K562 (cell line): ENCODE results near the gene KIF26A.

Experiments
- CCAR2 ChIP-seq: fragments of 200-400 bp; formaldehyde crosslinking; IDR thresholded peaks from 2 replicates; pipeline ENCODE4 v1.6.1; 2017; ENCODE audit warnings: mild to moderate bottlenecking, low read depth, low read length
- CEBPB ChIP-seq: fragments of 450-650 bp; IDR thresholded peaks from 2 replicates; pipeline ENCODE4 v1.6.1; 2016; ENCODE audit warnings: missing genetic modification characterization, missing compliant biosample characterization
- EZH2 ChIP-seq: IDR thresholded peaks from 2 replicates; pipeline ENCODE4 v1.6.1; 2012; ENCODE audit warnings: low read depth, mild to moderate bottlenecking, inconsistent platforms, low read length, borderline replicate concordance
- POLR2AphosphoS5 ChIP-seq: IDR thresholded peaks from 2 replicates; pipeline ENCODE4 v1.6.1; 2011; ENCODE audit warnings: mild to moderate bottlenecking, low read depth, low read length, moderate library complexity; ENCODE audit not compliant: control insufficient read depth, insufficient read depth
- TRIM28 ChIP-seq: fragments of 450-650 bp; IDR thresholded peaks from 2 replicates; pipeline ENCODE4 v1.6.1; 2017
- TF ChIP-seq, protein P1 (sequence below): IDR thresholded peaks from 3 replicates; pipeline ENCODE4 v1.6.1; 2011; ENCODE audit warnings: borderline replicate concordance, mild to moderate bottlenecking; ENCODE audit not compliant: insufficient read length, insufficient read depth
- TF ChIP-seq, protein P2 (sequence below), 2 experiments: fragments of 450-650 bp; formaldehyde crosslinking in 1 of 2; IDR thresholded peaks; 2 replicates each; pipeline versions ENCODE4 v1.4.0 to v1.6.1; 2014 to 2020; ENCODE audit warnings: mild to moderate bottlenecking in 2 of 2, borderline replicate concordance in 1 of 2, low read depth in 1 of 2
- TF ChIP-seq, protein P3 (sequence below): sonication (generic); formaldehyde crosslinking; IDR thresholded peaks from 2 replicates; pipeline ENCODE4 v1.8.1; 2023; ENCODE audit warnings: mild to moderate bottlenecking, missing genetic modification reagents
- TF ChIP-seq, protein P4 (sequence below): sonication (generic); formaldehyde crosslinking; IDR thresholded peaks from 2 replicates; pipeline ENCODE4 v1.9.0; 2022; ENCODE audit warnings: mild to moderate bottlenecking, missing genetic modification reagents
- TF ChIP-seq, protein P5 (sequence below), 3 experiments: IDR thresholded peaks in 2 of 3; conservative IDR thresholded peaks in 1 of 3; 2 replicates each; pipeline ENCODE4 v1.5.1; 2011 to 2012; ENCODE audit warnings: low read length in 3 of 3, mild to moderate bottlenecking in 3 of 3, control low read depth in 2 of 3, improper control_type of control experiment in 1 of 3, inconsistent platforms in 1 of 3, low read depth in 1 of 3, mixed read lengths in 1 of 3, moderate library complexity in 1 of 3; ENCODE audit not compliant: insufficient read depth in 2 of 3

DNA sequence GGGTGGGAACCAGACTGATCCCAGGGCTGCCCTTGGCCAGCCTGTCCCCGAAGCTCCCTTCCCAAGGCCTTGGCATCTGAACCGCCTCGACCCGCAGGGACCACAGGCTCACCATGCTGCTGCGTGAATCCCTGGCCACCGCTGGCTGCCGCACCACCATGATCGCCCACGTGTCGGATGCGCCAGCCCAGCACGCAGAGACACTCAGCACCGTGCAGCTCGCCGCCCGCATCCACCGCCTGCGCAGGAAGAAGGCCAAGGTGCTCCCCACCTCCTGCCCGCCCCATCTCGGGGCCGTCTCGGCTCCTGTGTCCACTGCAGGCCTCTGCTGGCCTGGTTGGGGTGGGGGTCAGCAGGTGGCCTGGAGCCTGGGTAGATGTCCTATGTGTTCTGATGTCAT is 35.7 kb downstream of the KIF26A start:
- TF ChIP-seq, protein P1, sequence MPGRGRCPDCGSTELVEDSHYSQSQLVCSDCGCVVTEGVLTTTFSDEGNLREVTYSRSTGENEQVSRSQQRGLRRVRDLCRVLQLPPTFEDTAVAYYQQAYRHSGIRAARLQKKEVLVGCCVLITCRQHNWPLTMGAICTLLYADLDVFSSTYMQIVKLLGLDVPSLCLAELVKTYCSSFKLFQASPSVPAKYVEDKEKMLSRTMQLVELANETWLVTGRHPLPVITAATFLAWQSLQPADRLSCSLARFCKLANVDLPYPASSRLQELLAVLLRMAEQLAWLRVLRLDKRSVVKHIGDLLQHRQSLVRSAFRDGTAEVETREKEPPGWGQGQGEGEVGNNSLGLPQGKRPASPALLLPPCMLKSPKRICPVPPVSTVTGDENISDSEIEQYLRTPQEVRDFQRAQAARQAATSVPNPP, result no peak
- TF ChIP-seq EZH2 (no peak), CCAR2 (no peak), CEBPB (tag) (no peak), TRIM28 (no peak), POLR2AphosphoS5 (no peak)
- TF ChIP-seq, protein P2, sequence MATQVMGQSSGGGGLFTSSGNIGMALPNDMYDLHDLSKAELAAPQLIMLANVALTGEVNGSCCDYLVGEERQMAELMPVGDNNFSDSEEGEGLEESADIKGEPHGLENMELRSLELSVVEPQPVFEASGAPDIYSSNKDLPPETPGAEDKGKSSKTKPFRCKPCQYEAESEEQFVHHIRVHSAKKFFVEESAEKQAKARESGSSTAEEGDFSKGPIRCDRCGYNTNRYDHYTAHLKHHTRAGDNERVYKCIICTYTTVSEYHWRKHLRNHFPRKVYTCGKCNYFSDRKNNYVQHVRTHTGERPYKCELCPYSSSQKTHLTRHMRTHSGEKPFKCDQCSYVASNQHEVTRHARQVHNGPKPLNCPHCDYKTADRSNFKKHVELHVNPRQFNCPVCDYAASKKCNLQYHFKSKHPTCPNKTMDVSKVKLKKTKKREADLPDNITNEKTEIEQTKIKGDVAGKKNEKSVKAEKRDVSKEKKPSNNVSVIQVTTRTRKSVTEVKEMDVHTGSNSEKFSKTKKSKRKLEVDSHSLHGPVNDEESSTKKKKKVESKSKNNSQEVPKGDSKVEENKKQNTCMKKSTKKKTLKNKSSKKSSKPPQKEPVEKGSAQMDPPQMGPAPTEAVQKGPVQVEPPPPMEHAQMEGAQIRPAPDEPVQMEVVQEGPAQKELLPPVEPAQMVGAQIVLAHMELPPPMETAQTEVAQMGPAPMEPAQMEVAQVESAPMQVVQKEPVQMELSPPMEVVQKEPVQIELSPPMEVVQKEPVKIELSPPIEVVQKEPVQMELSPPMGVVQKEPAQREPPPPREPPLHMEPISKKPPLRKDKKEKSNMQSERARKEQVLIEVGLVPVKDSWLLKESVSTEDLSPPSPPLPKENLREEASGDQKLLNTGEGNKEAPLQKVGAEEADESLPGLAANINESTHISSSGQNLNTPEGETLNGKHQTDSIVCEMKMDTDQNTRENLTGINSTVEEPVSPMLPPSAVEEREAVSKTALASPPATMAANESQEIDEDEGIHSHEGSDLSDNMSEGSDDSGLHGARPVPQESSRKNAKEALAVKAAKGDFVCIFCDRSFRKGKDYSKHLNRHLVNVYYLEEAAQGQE (IDR thresholded peaks at IDR 0.05; ENCODE audit: borderline replicate concordance), result no peak
- TF ChIP-seq, protein P2 (CRISPR knock-in tag; IDR thresholded peaks at IDR 0.05; ENCODE audit: low read depth), result no peak
- TF ChIP-seq, protein P3, sequence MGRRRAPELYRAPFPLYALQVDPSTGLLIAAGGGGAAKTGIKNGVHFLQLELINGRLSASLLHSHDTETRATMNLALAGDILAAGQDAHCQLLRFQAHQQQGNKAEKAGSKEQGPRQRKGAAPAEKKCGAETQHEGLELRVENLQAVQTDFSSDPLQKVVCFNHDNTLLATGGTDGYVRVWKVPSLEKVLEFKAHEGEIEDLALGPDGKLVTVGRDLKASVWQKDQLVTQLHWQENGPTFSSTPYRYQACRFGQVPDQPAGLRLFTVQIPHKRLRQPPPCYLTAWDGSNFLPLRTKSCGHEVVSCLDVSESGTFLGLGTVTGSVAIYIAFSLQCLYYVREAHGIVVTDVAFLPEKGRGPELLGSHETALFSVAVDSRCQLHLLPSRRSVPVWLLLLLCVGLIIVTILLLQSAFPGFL, result no peak
- TF ChIP-seq, protein P4, sequence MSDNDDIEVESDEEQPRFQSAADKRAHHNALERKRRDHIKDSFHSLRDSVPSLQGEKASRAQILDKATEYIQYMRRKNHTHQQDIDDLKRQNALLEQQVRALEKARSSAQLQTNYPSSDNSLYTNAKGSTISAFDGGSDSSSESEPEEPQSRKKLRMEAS (CRISPR knock-in tag), result no peak
- TF ChIP-seq, protein P5, sequence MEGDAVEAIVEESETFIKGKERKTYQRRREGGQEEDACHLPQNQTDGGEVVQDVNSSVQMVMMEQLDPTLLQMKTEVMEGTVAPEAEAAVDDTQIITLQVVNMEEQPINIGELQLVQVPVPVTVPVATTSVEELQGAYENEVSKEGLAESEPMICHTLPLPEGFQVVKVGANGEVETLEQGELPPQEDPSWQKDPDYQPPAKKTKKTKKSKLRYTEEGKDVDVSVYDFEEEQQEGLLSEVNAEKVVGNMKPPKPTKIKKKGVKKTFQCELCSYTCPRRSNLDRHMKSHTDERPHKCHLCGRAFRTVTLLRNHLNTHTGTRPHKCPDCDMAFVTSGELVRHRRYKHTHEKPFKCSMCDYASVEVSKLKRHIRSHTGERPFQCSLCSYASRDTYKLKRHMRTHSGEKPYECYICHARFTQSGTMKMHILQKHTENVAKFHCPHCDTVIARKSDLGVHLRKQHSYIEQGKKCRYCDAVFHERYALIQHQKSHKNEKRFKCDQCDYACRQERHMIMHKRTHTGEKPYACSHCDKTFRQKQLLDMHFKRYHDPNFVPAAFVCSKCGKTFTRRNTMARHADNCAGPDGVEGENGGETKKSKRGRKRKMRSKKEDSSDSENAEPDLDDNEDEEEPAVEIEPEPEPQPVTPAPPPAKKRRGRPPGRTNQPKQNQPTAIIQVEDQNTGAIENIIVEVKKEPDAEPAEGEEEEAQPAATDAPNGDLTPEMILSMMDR (IDR thresholded peaks at IDR 0.05 in 2 of 3, conservative IDR thresholded peaks at IDR 0.05 in 1 of 3; ENCODE audit: insufficient read depth in 2 of 3, low read depth in 1 of 3, low read length in 3 of 3), result no peak
